ENCODE measurements around the gene SMARCB1.

SMARCB1 gene

GRCh38 chr22:23832226-23833016 is 45.7 kb downstream of the SMARCB1 start:
- no peak for DNase-seq

GRCh38 chr22:23833017-23833751 is 46.4 kb downstream of the SMARCB1 start:
- no peak for DNase-seq

- DNase-seq, result no peak
Measured at GRCh38 chr22:23833911-23834317, 47.1 kb downstream of the SMARCB1 start.

- DNase-seq, result no peak
Measured at GRCh38 chr22:23834406-23834792, 47.6 kb downstream of the SMARCB1 start.

- no peak for DNase-seq
Measured at GRCh38 chr22:23834793-23835483, 48.2 kb downstream of the SMARCB1 start.

GRCh38 chr22:23835484-23836144 is 48.8 kb downstream of the SMARCB1 start:
- DNase-seq, result no peak

- no peak for DNase-seq
Measured at GRCh38 chr22:23836281-23836680, 49.5 kb downstream of the SMARCB1 start.

GRCh38 chr22:23836692-23837495 is 50.1 kb downstream of the SMARCB1 start:
- no peak for DNase-seq

GRCh38 chr22:23837496-23837859 is 50.7 kb downstream of the SMARCB1 start:
- DNase-seq, result no peak

- no peak for DNase-seq
Measured at GRCh38 chr22:23837911-23838680, 51.3 kb downstream of the SMARCB1 start.

GRCh38 chr22:23838681-23839468 is 52.1 kb downstream of the SMARCB1 start, which contains the start of gene DERL3:
Gene DERL3 (minus strand): TSS chr22:23839006. CDS start chr22:23838987, 19 bp downstream.
- DNase-seq, result peak; percentile 97

- no peak for DNase-seq
Measured at GRCh38 chr22:23840026-23840425, 53.3 kb downstream of the SMARCB1 start.

GRCh38 chr22:23841292-23841691 is 54.5 kb downstream of the SMARCB1 start:
- DNase-seq, result no peak

GRCh38 chr22:23841736-23842445 is 55.1 kb downstream of the SMARCB1 start:
- no peak for DNase-seq

GRCh38 chr22:23842599-23842998 is 55.8 kb downstream of the SMARCB1 start:
- DNase-seq, result no peak

GRCh38 chr22:23844739-23845202 is 58.0 kb downstream of the SMARCB1 start:
- DNase-seq, result no peak

GRCh38 chr22:23845265-23846080 is 58.7 kb downstream of the SMARCB1 start:
- no peak for DNase-seq

GRCh38 chr22:23846081-23846469 is 59.3 kb downstream of the SMARCB1 start:
- DNase-seq, result no peak
